HCT116 (cell line): ENCODE measurements around the gene OR6B2.

ENCODE experiments used
- JUND ChIP-seq: IDR thresholded peaks from 2 replicates; pipeline ENCODE4 v1.6.1; 2012
- POLR2A ChIP-seq: IDR thresholded peaks from 2 replicates; pipeline ENCODE4 v1.7.0; 2011; ENCODE audit warnings: borderline replicate concordance; ENCODE audit not compliant: insufficient read depth, insufficient read length; ENCODE audit errors: extremely low read depth
- TCF7L2 ChIP-seq: IDR thresholded peaks from 2 replicates; pipeline ENCODE4 v1.7.0; 2011; ENCODE audit warnings: borderline replicate concordance, inconsistent platforms; ENCODE audit not compliant: insufficient read depth, insufficient read length; ENCODE audit errors: extremely low read depth

DNA sequence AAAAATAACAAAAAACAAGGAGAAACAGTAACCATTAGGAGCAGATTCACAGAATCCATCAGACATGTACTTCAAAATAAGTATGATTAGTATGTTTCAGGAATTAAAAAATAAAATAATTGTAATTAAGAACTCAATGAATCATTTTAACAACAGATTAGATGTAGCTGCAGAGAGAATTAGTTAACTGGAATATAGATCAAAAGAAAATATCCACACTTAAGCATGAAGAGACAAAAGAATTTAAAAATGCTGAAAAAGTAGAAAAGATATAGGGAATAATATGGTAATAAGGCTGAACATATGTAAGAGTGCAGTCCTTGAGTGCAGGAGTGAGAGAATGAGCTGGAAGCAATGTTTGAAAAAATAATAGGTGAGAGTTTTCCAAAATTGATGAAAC lies 47.2 kb upstream of the OR6B2 start:
- TF ChIP-seq POLR2A (no peak), TCF7L2 (no peak), JUND (no peak)
